HepG2 (cell line): ENCODE results near the gene MOBP. TPM values are rescaled to one million over a fixed set of nuclear protein-coding genes. Genes with fewer than 3 reads are reported as not detected.

Experiments
- ATAC-seq: fragments of 200-7000 bp; cut with Tn5 transposase; 3 replicates; pipeline ENCODE4 v1.9.1; 2020; ENCODE audit warnings: mild to moderate bottlenecking, moderate library complexity
- Bru-seq: library from RNA; stranded (reverse); fragments of 400-500 nt; gene quantifications from one replicate; lab custom pipeline; 2021; lab: Mats Ljungman, UMichigan
- BruChase-seq, 2 experiments: library from RNA; stranded (reverse); fragments of 400-500 nt; gene quantifications; one replicate each; lab custom pipeline; 2021; lab: Mats Ljungman, UMichigan
- BruUV-seq: library from RNA; stranded (reverse); fragments of 400-500 nt; replicated peaks from 2 replicates; lab custom pipeline; 2021; lab: Mats Ljungman, UMichigan
- CTCF ChIA-PET: fragments of 300-600 bp; formaldehyde crosslinking; extraction: SDS; loops from one replicate; lab custom pipeline; 2021; ENCODE audit warnings: low total read pairs, inconsistent platforms, low intra/inter-chr PET ratio; lab: Yijun Ruan, JAX
- POLR2A ChIA-PET: fragments of 350-600 bp; sonication (Branson Sonifier 250); formaldehyde crosslinking; loops from one replicate; lab custom pipeline; 2020; ENCODE audit warnings: antibody characterized with exemption, inconsistent platforms; lab: Yijun Ruan, JAX
- DNase-seq: peaks from one replicate; pipeline ENCODE4 v3.0.0-alpha.2; 2015; ENCODE audit warnings: low spot score
- FAIRE-seq: peaks from 3 replicates; lab custom pipeline; 2011; peaks lifted over from hg19 to GRCh38; lab: Jason Lieb, UNC
- H2AFZ ChIP-seq: one replicate; pipeline ENCODE4 v1.6.1; 2011; ENCODE audit warnings: low read length, inconsistent platforms
- H3K27ac ChIP-seq: fragments of 300-600 bp; 3 replicates; pipeline ENCODE4 v1.8.0; 2011; ENCODE audit warnings: mixed run types, mild to moderate bottlenecking, mixed read lengths, low read length, inconsistent platforms; ENCODE audit not compliant: insufficient read depth; ENCODE audit errors: extremely low read length
- H3K27me3 ChIP-seq, 2 experiments: fragments of 200-600 bp in 1 of 2; 2 replicates in 1 of 2; 3 replicates in 1 of 2; pipeline versions ENCODE4 v1.6.0 to v1.8.0; 2011; ENCODE audit warnings: low read length in 2 of 2, mild to moderate bottlenecking in 2 of 2, moderate library complexity in 2 of 2, inconsistent platforms in 1 of 2; ENCODE audit not compliant: insufficient read depth in 2 of 2, control insufficient read depth in 1 of 2
- H3K36me3 ChIP-seq, 2 experiments: fragments of 200-600 bp in 1 of 2; replicated peaks in 1 of 2; 2 replicates in 1 of 2; 3 replicates in 1 of 2; pipeline versions ENCODE4 v1.5.1 to v1.8.0; 2011; ENCODE audit warnings: low read length in 2 of 2, inconsistent platforms in 1 of 2; ENCODE audit not compliant: insufficient read depth in 2 of 2, control insufficient read depth in 1 of 2
- H3K4me1 ChIP-seq: 2 replicates; pipeline ENCODE4 v1.5.1; 2012; ENCODE audit warnings: low read length, inconsistent platforms; ENCODE audit not compliant: insufficient read depth
- H3K4me2 ChIP-seq: 2 replicates; pipeline ENCODE4 v1.6.0; 2011; ENCODE audit warnings: low read depth, low read length, inconsistent platforms
- H3K4me3 ChIP-seq, 3 experiments: fragments of 200-600 bp in 1 of 3; sonication (generic), shearing (Covaris generic) in 1 of 3; replicated peaks in 1 of 3; 2 replicates each; pipeline ENCODE4 v1.5.1; 2011 to 2016; ENCODE audit warnings: low read length in 3 of 3, inconsistent platforms in 2 of 3, low read depth in 2 of 3, mild to moderate bottlenecking in 2 of 3, control low read depth in 1 of 3, mixed read lengths in 1 of 3; ENCODE audit not compliant: insufficient read depth in 1 of 3
- H3K79me2 ChIP-seq: one replicate; pipeline ENCODE4 v1.6.1; 2011; ENCODE audit warnings: low read length, inconsistent platforms; ENCODE audit not compliant: insufficient read depth
- H3K9ac ChIP-seq: 2 replicates; pipeline ENCODE4 v1.6.0; 2011; ENCODE audit warnings: mild to moderate bottlenecking, low read depth, low read length, inconsistent platforms; ENCODE audit not compliant: insufficient read depth
- H3K9me3 ChIP-seq: 2 replicates; pipeline ENCODE4 v1.5.1; 2012; ENCODE audit warnings: mild to moderate bottlenecking, low read length
- H4K20me1 ChIP-seq: 2 replicates; pipeline ENCODE4 v1.6.0; 2011; ENCODE audit warnings: inconsistent platforms, mild to moderate bottlenecking, low read length, moderate library complexity; ENCODE audit not compliant: insufficient read depth
- AFF4 ChIP-seq: sonication (generic); formaldehyde crosslinking; IDR thresholded peaks from 2 replicates; pipeline ENCODE4 v1.4.0; 2020; ENCODE audit warnings: missing genetic modification reagents
- HDAC6 ChIP-seq: fragments of 200-600 bp; sonication (generic); IDR thresholded peaks from 2 replicates; pipeline ENCODE4 v1.7.0; 2017; ENCODE audit warnings: mild to moderate bottlenecking, antibody characterized with exemption, low read length, low read depth
- HHEX ChIP-seq: IDR thresholded peaks from 2 replicates; pipeline ENCODE4 v1.6.1; 2016; ENCODE audit warnings: control low read depth
- MIER2 ChIP-seq: IDR thresholded peaks from 2 replicates; pipeline ENCODE4 v1.6.1; 2016; ENCODE audit warnings: missing biosample characterization, missing genetic modification reagents
- SNAPC5 ChIP-seq: sonication (generic); formaldehyde crosslinking; IDR thresholded peaks from 2 replicates; pipeline ENCODE4 v1.8.1; 2023; ENCODE audit warnings: mild to moderate bottlenecking, missing genetic modification reagents, borderline replicate concordance
- TEAD2 ChIP-seq: sonication (generic); formaldehyde crosslinking; IDR thresholded peaks from 2 replicates; pipeline ENCODE4 v1.9.0; 2021; ENCODE audit warnings: missing genetic modification reagents
- ZNF24 ChIP-seq: fragments of 450-650 bp; IDR thresholded peaks from 2 replicates; pipeline ENCODE4 v1.6.1; 2017; ENCODE audit warnings: antibody characterized with exemption, mild to moderate bottlenecking
- ZNF546 ChIP-seq: sonication (generic); formaldehyde crosslinking; conservative IDR thresholded peaks from 2 replicates; pipeline ENCODE4 v1.8.1; 2023; ENCODE audit warnings: mild to moderate bottlenecking, missing genetic modification reagents
- ZNF598 ChIP-seq: sonication (generic); formaldehyde crosslinking; IDR thresholded peaks from 2 replicates; pipeline ENCODE4 v1.5.1; 2020; ENCODE audit warnings: mild to moderate bottlenecking, missing genetic modification reagents, borderline replicate concordance
- ZNF607 ChIP-seq: sonication (generic); formaldehyde crosslinking; IDR thresholded peaks from 2 replicates; pipeline ENCODE4 v1.5.1; 2020; ENCODE audit warnings: missing genetic modification reagents, mild to moderate bottlenecking, borderline replicate concordance
- ZNF709 ChIP-seq: sonication (generic); formaldehyde crosslinking; IDR thresholded peaks from 2 replicates; pipeline ENCODE4 v1.5.0; 2020; ENCODE audit warnings: mild to moderate bottlenecking, missing genetic modification reagents
- ZNF775 ChIP-seq: sonication (generic); formaldehyde crosslinking; IDR thresholded peaks from 2 replicates; pipeline ENCODE4 v1.4.0; 2020; ENCODE audit warnings: missing genetic modification reagents, mild to moderate bottlenecking, moderate library complexity, borderline replicate concordance
- ZSCAN12 ChIP-seq: sonication (generic); formaldehyde crosslinking; IDR thresholded peaks from 2 replicates; pipeline ENCODE4 v1.9.0; 2021; ENCODE audit warnings: mild to moderate bottlenecking, missing genetic modification reagents
- ZSCAN22 ChIP-seq: sonication (generic); formaldehyde crosslinking; IDR thresholded peaks from 2 replicates; pipeline ENCODE4 v1.4.0; 2020; ENCODE audit warnings: mild to moderate bottlenecking, missing genetic modification reagents
- WGBS: methylation state at CpG from one replicate; pipeline ENCODE4 v1.1.6; 2017; ENCODE audit warnings: low lambda C conversion rate; 5-methylcytosine and 5-hydroxymethylcytosine counted together
- in situ Hi-C: cut with HindIII; loops from 2 replicates; pipeline ENCODE4 v1.10.0; 2017; ENCODE audit warnings: low pct_unique_long_range_greater_than_20kb; ENCODE audit not compliant: extremely low pct_ligation_motif_present
- intact Hi-C: fragments of 100-400 bp; cut with micrococcal nuclease; formaldehyde crosslinking; loops from one replicate; pipeline ENCODE4 v1.10.0; 2022; ENCODE audit not compliant: unreplicated experiment
- long read RNA-seq, 2 experiments: library from RNA in 1 of 2; library from polyadenylated mRNA in 1 of 2; stranded (forward) in 1 of 2; unstranded in 1 of 2; transcript quantifications; one replicate each; pipeline ENCODE4 v2.0.0, GENCODE V29; 2019 to 2022
- polyA minus RNA-seq, 3 experiments: library from RNA; depleted of rRNA, polyadenylated mRNA; stranded (reverse); fragments of >200 nt; gene quantifications; 2 replicates each; pipeline ENCODE4 v1.2.3, GENCODE V29; 2011; ENCODE audit warnings: low replicate concordance in 1 of 3
- polyA plus RNA-seq, 8 experiments: library from polyadenylated mRNA; depleted of rRNA in 3 of 8; stranded (reverse) in 7 of 8; unstranded in 1 of 8; fragments of >200 nt; fragmentation: Illumina TruSeq in 4 of 8; extraction: Trizol in 4 of 8; gene quantifications; 2 replicates each; pipeline versions ENCODE4 v1.2.1 to v1.2.3, GENCODE V29; 2011 to 2016; ENCODE audit warnings: low read depth in 4 of 8, missing spikeins in 1 of 8, mixed read lengths in 1 of 8; ENCODE audit not compliant: insufficient read depth in 1 of 8
- total RNA-seq, 5 experiments: library from RNA; depleted of rRNA; stranded (reverse); fragments of >200 nt; fragmentation: Illumina TruSeq; extraction: Trizol; gene quantifications; 2 replicates each; pipeline ENCODE4 v1.2.3, GENCODE V29; 2016; ENCODE audit warnings: low read depth in 1 of 5

Gene MOBP
- total RNA-seq (2016; rRNA removed; fragmentation: Illumina TruSeq; extraction: Trizol) (not detected in 2 replicates), polyA plus RNA-seq (2011; rRNA removed) (not detected in 2 replicates), polyA minus RNA-seq (2011; rRNA and poly(A)+ RNA removed; ENCODE audit: low replicate concordance) (not detected in 2 replicates), Bru-seq, nascent RNA (not detected), BruChase-seq, experiment 1, labeled RNA remaining after a 6-hour chase (percentile 4 among the genes with signal in this experiment), BruChase-seq, experiment 2, labeled RNA remaining after a 2-hour chase (not detected)
- not detected in 2 replicates for total RNA-seq (2016; cell fraction: cytosol; rRNA removed; fragmentation: Illumina TruSeq; extraction: Trizol; ENCODE audit: low read depth)
- total RNA-seq (2016; cell fraction: insoluble cytoplasmic fraction; rRNA removed; fragmentation: Illumina TruSeq; extraction: Trizol) = not detected in 2 replicates
- not detected in 2 replicates for total RNA-seq (2016; cell fraction: membrane; rRNA removed; fragmentation: Illumina TruSeq; extraction: Trizol)
- total RNA-seq (2016; cell fraction: nucleus; rRNA removed; fragmentation: Illumina TruSeq; extraction: Trizol) = not detected in 2 replicates
- 0.01 TPM in 1 of 2 replicates, not detected in the other for polyA plus RNA-seq (2011; cell fraction: cytosol; rRNA removed)
- not detected in 2 replicates for polyA plus RNA-seq (2011; cell fraction: nucleus; rRNA removed)
- not detected in 2 replicates for polyA plus RNA-seq (2012)
- not detected in 2 replicates for polyA plus RNA-seq (2016; cell fraction: cytosol; fragmentation: Illumina TruSeq; extraction: Trizol; ENCODE audit: low read depth)
- polyA plus RNA-seq (2016; cell fraction: insoluble cytoplasmic fraction; fragmentation: Illumina TruSeq; extraction: Trizol; ENCODE audit: low read depth) = not detected in 2 replicates
- polyA plus RNA-seq (2016; cell fraction: membrane; fragmentation: Illumina TruSeq; extraction: Trizol; ENCODE audit: low read depth) = not detected in 2 replicates
- not detected in 2 replicates for polyA plus RNA-seq (2016; cell fraction: nucleus; fragmentation: Illumina TruSeq; extraction: Trizol; ENCODE audit: insufficient read depth, low read depth)
- not detected in 2 replicates for polyA minus RNA-seq (2011; cell fraction: cytosol; rRNA and poly(A)+ RNA removed)
- polyA minus RNA-seq (2011; cell fraction: nucleus; rRNA and poly(A)+ RNA removed) = not detected in 2 replicates
- long read RNA-seq, experiment 1 = 0 reads
- long read RNA-seq, experiment 2 = 0 reads

- POLR2A ChIA-PET = no interaction called here
- in situ Hi-C loops (no loop called here), intact Hi-C loops (no loop called here)
- WGBS = 10% methylated on average over 4 of the region's 4 CpGs
- no peak within 1 kb of the TSS for H3K4me3 ChIP-seq
- H3K36me3 ChIP-seq = no peaks in the 10 kb centered on the region
- TF ChIP-seq SNAPC5 (CRISPR knock-in tag) (no peak), ZSCAN22 (CRISPR knock-in tag) (no peak), AFF4 (CRISPR knock-in tag) (no peak), MIER2 (CRISPR knock-in tag) (no peak), HHEX (CRISPR knock-in tag) (no peak), TEAD2 (CRISPR knock-in tag) (no peak), ZNF775 (CRISPR knock-in tag) (no peak), ZNF709 (CRISPR knock-in tag) (no peak), ZNF607 (CRISPR knock-in tag) (no peak), HDAC6 (no peak), ZNF598 (CRISPR knock-in tag) (no peak), ZNF24 (no peak), ZNF546 (no peak), ZSCAN12 (no peak)
- FAIRE-seq = no peak
- ATAC-seq = no peak
- CTCF ChIA-PET = no interaction called here
- no peak within 1 kb of the TSS for H3K4me2 ChIP-seq
- no peaks in the 10 kb centered on the region for H3K4me1 ChIP-seq
- H3K79me2 ChIP-seq = no peaks in the 10 kb centered on the region
- H4K20me1 ChIP-seq = no peaks in the 10 kb centered on the region
- no peak within 1 kb of the TSS for H3K9ac ChIP-seq
- no peak for DNase-seq
- H3K27me3 ChIP-seq = peaks cover 0 to 3% of the 10 kb centered on the region in 2 experiments; a peak in 2 of 5 replicates
- H2AFZ ChIP-seq = no peak within 1 kb of the TSS
- BruUV-seq = no TSS peak
- H3K27ac ChIP-seq = no peak within 1 kb of the TSS
- H3K9me3 ChIP-seq = no peaks in the 10 kb centered on the region
These were observed at the start of gene MOBP for GRCh38 chr3:39467394-39468107. TSS of gene MOBP (plus strand) at chr3:39467680. CDS start at chr3:39502070, 34,390 bp downstream.
